ENCODE data around the gene SUMO4.
"Not testable (repeated sequence)": the region's sequence is repeated elsewhere in the genome, so short reads cannot be mapped to it uniquely, and the experiment has no call there.

Gene SUMO4

DNA sequence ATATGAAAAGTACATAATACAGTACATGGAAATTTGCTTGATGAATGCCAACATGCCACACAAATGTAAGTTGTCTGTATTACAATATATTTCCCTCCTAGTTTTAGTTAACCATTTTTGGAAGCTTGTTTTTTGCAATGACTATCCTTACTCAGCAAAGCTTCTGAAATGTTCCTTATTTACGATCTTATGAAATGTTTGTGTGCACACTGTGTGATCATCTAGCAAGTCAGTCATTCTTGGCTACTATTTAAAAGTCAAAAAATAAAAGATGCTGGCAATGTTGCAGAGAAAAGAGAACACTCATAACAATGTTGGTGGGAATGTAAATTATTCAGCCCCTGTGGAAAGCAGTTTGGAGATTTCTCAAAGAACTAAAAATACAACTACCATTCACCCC, 33.8 kb downstream of the SUMO4 start:
- DNase-seq = no peak

DNA sequence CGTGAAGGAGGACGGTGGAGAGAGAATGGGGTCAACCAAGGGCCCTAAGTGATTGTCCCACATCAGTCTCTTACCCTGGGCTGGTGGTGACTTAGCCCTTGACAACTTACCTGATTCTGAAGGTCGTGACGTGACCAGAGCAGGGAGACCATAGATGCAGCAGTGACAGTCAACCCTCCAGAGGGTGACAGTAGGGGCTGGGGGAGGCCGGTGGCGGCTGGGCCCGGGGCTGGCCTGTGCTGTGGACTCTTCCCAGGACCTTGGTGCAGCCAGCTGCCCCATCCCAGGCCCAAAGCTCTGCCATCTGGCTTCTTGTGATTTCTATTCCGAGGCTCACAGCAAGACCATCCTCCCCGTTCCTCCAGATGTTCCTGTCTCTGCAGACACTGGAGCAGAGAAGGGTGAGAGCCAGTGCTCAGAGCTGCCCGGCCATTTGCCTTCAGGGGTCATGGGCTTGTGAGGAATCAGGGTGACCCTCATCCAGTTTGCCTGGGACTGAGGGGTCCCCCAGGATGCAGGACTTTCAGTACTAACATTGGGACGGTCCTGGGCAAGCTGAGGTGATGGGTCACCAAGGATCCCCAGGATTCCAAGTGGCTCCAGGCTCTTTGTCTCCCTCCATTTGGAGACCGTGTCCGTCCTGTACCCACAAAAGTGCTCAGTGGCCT, 36.0 kb downstream of the SUMO4 start:
- DNase-seq = no peak

DNA sequence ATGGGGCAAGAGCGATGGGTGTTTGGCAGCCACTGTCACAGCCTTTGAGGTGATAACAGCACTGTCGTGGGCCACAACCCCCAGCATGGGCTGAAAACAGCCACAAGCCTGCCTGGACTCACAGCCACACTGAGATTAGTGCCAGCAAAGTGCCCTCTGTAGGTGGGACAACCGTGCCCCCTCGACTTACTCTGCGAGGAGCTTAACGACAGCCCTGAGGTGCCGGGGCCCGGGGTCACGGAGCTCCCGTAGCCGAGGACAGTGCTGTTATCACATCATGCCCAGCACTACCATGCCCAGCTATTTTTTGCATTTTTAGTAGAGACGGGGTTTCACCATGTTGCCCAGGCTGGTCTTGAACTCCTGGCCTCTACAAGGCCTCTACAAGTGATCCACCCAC, 36.6 kb downstream of the SUMO4 start:
- no peak for DNase-seq

DNA sequence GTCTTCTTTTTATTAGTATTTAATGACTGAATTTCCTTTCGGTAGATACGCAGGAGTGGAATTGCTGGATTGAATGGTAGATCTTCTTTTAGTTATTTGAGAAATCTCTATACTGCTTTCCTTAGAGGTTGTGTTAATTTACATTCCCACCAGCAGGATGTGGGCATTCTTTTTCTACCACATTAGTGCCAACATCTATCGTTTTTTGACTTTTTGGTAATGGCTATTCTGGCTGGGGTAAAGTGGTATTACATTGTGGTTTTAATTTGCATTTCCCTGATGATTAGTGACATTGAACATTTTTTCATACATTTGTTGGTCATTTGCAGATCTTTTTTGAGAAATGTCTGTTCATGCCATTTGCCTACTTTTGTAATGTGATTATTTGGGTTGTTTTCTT, 37.1 kb downstream of the SUMO4 start:
- DNase-seq = no peak

DNA sequence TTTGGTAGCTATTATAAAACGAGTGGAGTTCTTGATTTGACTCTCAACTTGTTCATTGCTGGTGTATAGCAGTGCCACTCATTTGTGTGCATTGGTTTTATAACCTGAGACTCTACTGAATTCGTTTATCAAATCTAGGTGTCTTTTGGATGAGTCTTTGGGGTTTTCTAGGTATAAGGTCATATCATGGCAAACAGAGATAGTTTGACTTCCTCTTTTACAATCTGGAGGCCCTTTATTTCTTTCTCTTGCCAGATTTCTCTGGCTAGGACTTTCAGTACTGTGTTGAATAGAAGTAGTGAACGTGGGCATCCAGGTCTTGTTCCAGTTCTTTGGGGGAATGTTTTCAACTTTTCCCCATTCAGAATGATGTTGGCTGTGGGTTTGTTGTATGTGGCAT, 38.8 kb downstream of the SUMO4 start:
- DNase-seq = no peak

DNA sequence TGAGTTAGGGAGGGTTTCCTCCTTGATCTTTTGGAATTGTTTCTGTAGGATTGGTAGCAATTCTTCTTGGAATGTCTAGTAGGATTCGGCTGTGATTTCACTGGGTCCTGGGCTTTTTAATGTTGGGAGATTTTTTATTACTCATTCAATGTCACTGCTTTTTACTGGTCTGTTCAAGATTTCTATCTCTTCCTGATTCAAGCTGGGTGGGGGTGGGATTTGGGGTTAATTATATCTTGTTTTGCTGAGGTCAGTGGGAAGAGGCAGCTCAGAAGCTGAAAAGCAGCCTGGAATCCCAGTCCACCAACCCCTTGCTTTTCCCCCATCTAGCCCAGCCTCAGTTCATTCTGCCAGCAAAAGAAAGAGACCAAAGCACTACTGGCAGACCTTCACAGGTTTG, 39.6 kb downstream of the SUMO4 start:
- DNase-seq = no peak

DNA sequence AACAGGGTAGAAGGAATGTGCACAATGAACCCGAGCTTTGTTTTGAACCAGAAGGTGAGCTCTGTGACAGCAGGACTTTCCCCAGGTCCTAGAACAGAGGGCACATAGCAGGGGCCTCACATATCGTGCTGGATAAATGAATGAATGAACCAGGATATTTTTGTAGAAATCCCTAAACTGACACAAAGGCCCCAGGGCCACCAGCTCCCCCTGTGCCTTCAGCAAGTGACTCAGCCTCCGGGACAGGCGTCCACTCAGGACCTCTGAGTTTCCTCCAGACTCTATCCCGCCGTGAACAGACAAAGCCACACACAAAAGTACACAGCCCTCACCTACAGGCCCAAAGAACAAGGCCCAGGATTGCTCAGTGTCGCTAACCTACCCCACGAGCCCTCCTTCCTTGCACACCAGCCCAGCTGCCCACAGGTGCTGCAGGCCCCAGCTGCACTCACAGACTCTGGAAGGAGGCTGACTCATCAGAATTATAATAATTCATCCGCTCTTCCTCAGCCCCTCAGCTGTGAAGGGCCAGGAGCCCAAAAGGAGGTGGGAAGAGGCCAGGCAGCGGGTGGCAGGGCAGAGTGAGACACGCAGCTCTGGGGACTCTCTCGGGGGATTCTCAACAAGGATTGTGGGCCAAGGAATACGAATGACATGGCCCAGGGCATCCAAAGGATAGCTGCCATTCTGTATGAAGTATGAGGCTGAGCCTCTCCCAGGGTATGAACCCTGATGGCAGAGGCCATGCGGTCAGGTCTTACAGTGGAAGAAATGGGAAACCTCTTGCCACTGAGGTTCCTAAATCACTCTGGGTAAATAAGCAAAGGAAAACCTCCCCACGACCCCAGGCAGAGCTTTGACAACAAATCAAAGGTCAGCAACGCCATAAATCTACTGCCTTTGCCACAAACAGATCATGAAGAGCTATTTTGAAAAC, 40.9 kb downstream of the SUMO4 start:
- no peak for DNase-seq

DNA sequence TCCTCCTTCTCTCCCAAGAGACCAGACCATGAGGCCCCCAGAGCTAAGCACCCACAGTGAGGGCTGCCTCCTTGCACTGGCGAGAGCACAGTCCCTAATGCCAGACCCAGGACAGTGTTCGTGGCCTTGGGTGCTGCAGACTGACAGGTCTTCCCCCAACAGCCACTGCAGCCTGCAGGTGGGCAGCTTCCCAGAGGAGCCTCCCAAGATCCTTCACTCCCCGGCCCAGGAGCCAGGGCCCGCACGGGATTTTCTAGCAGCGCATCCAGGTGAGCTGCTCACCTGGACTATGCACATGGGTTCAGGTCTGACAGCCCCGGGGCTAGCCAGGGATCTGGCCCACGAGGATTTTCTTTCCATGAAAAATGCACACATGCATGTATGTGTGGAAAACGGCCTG, 41.7 kb downstream of the SUMO4 start:
- no peak for DNase-seq

DNA sequence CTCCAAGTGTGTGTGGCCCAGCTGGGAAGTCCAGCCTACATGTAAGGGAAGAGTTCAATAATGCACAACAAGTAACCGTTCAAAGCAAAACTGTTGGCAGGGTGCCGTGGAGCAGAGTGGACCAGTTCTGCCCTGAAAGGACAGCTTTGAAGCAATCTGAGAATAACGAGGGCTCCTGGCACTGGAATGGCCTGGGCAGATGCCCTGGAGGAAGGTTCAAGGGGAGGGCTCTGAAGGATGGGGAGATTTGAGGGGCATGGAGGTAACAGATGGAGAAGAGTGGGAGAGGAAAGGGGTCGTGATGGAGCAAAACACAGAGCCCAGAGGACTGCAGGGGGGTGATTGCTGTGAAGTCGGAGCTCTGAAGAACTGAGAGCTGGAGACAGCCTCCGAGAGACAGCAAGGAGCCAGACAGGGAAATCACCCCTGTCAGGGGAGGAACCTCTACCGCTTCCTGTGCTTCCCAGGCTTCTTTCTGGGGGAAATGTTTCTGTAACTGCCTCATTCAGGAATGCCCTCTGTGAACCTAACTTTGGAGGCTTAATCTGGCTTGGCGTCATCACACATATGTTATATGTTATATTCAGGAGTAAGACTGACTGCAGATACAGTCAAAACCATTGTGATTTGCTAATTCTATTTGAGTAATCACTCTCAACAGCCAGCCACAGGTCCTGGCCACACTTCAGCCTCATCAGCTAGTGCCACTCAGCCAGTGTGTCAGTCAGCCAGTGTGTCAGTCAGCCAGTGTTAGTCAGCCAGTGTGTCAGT, 43.5 kb downstream of the SUMO4 start:
- no peak for DNase-seq

DNA sequence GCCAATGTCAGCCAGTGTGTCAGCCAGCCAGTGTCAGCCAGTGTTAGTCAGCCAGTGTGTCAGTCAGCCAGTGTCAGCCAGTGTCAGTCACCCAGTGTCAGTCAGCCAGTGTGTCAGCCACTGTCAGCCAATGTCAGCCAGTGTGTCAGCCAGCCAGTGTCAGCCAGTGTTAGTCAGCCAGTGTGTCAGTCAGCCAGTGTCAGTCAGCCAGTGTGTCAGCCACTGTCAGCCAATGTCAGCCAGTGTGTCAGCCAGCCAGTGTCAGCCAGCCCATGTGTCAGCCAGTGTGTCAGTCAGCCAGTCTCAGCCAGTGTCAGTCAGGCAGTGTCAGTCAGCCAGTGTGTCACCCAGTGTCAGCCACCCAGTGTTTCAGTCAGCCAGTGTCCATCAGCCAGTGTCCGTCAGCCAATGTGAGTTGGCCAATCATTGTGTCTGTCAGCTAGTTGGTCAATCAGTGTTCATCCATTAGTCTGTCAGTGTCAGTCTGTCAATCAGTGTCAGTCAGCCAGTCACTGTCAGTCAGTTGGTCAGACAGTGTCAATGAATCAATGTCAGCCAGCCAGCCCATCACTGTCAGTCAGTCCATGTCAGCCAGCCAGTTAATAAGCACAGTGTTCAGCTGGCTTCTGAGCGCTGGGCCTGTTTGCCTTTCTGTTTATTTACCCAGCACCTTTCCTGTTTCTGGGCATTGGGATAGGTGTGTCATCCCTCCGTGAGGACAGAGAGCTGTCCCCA, 44.5 kb downstream of the SUMO4 start:
- DNase-seq = not testable (repeated sequence)

DNA sequence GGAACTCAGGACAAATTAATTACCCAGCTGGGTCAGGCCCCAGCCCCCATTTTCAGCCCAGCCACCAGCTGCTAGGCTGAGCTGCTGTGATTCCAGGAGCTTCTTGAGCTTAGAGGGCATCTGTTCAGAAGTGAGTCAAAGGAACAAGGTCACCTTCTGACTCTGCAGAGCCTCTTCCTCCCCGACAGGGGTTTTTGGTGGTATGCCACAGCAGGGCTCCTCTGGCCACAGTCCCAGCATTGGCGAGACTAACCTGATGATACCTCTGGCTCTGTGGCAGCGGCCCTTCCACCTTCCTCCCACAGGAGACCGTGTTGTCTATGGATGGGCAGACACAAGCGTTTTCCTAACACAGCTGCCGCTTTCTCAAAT, 45.0 kb downstream of the SUMO4 start:
- DNase-seq = no peak

DNA sequence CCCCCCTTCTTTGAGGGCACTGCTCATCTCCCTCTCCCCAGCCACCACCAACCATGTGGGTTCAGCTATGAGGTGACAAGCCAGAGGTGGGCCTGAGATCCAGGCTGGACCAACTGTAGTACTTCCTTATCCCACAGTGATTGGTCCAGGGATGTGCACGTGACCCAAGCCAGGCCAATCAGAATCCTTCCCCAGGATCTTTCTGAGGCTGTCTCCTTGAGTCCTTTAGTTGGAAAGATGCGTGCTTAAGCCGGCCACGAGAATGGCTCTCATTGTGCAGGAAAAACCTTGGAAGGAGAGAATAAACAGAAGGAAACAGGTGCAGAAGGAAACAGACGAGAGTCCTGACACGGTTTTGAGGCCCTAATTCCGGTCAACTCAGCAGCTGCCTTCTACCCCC, 45.5 kb downstream of the SUMO4 start:
- no peak for DNase-seq

DNA sequence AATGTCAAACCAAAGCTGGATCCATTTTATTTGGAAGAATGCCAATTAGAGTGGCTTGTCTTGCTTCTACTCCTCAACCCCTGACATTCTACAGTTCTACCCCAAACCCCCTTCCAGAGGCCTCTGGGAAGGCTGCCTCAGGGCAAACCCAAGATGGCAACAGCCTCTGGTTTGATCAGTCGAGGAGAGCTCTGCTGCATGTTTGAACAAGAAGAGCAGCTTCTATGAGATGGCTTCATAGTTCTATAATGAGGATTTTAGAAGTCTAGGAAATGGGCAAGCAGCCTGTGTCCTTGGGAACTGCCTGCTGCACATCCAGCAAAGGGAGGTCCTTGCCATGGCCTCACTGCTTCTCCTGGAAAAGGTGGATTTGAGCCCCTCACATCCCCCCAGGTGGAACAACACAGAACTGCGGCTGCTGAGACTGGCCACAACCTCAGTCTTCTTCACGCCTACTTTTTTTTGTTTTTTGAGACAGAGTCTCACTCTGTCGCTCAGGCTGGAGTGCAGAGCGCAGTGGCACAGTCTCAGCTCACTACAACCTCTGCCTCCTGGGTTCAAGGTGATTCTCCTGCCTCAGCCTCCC, 46.8 kb downstream of the SUMO4 start:
- no peak for DNase-seq

DNA sequence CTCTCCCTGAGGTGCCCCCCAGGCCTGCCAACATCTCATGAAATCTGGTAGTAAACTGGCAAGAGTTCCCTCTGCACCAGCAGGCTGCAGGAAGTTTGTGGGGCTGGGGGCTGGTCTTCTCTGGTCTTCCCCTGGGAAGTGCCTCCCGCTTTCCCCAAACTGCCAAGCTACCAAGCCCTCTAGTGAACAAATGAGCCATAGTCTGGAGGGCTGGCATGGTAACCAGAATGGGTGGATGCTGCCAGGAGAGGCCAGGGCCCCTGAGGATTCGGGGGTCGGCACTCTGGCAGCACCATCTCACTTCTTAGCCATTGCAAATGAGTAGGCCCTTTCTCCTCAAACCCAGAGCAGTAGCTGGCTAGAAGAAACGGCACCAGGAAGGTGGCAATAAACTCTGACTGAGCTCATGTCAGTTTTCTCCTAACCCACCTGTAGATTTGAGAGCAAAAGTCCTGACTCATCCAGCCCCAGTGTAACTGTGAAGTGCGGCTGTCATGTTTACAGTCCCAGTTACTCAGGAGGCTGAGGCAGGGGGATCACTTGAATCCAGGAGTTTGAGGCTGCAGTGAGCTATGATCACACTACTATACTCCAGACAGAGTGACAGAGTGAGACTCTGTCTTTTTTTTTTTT, 48.9 kb downstream of the SUMO4 start:
- DNase-seq = no peak

DNA sequence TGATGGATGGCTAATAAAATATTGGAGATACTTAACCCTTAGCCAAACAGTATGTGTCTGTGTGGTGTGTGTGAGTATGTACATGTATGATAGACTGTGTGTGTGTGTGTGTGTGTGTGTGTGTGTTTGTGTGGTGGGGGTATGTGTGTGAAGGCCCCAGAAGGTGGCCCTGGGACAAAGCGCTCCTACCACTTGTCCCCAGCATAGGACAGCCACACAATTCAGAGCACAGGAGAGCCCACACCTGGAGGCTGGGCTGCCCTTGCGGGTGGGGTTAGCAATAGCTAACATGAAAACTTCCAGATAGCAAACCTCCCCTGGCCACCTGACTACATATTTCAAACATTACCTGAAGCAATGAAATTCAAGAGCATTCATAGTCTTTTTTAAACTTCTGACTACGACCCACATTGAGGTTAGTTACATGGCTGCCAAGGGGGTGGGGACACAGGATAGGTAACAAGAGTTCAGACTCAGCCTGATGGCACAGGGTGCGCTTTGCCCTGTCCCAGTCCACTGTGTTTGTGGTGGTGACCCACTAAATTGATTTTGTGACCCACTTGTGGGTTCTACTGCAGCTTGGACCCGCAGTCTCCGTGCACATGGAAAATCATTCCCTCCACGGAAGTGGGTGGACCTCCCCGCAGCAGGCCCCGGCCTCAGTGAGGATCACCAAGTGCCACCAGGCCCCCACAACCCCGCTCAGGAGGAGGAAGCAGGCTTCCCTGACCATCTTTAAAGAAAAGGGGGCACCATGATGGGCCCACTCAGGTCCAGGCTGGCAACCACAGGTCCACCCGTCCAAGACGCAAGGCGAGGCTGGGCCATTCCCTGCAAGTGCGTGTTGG, 50.0 kb downstream of the SUMO4 start:
- no peak for DNase-seq
